A673 (cell line): ENCODE data around the gene DCN. TPM values are rescaled to one million over a fixed set of nuclear protein-coding genes. Genes with fewer than 3 reads are reported as not detected.

Source experiments
- BruUV-seq: library from RNA; stranded (reverse); fragments of 400-500 nt; replicated peaks from 2 replicates; lab custom pipeline; 2021; lab: Mats Ljungman, UMichigan
- CTCF ChIA-PET: fragments of 300-600 bp; sonication (Branson Sonifier 250); formaldehyde crosslinking; loops from one replicate; lab custom pipeline; 2022; ENCODE audit warnings: antibody characterized with exemption; lab: Charles Lee
- POLR2A ChIA-PET: fragments of 300-600 bp; sonication (Branson Sonifier 250); formaldehyde crosslinking; loops from one replicate; lab custom pipeline; 2022; ENCODE audit warnings: antibody characterized with exemption; ENCODE audit not compliant: low non-redundant PET; lab: Charles Lee
- DNase-seq: peaks from one replicate; pipeline ENCODE4 v3.0.0-alpha.2; 2015; ENCODE audit warnings: low spot score
- H3K27ac ChIP-seq: fragments of 200-600 bp; sonication (generic); 2 replicates; pipeline ENCODE4 v1.5.1; 2016; ENCODE audit warnings: mixed run types, low read depth, mild to moderate bottlenecking, mixed read lengths, antibody characterized with exemption, low read length; ENCODE audit not compliant: poor library complexity, severe bottlenecking
- H3K27me3 ChIP-seq: fragments of 200-600 bp; sonication (generic); replicated peaks from 2 replicates; pipeline ENCODE4 v1.6.1; 2017; ENCODE audit warnings: mixed run types, low read depth, mild to moderate bottlenecking, mixed read lengths, antibody characterized with exemption, low read length; ENCODE audit not compliant: insufficient read depth, poor library complexity
- H3K36me3 ChIP-seq: fragments of 200-600 bp; sonication (generic); 2 replicates; pipeline ENCODE4 v1.6.1; 2016; ENCODE audit warnings: mixed run types, mild to moderate bottlenecking, mixed read lengths, antibody characterized with exemption, low read length; ENCODE audit not compliant: insufficient read depth, poor library complexity, severe bottlenecking
- H3K4me1 ChIP-seq: fragments of 200-600 bp; sonication (generic); 2 replicates; pipeline ENCODE4 v1.6.1; 2017; ENCODE audit warnings: mixed run types, mild to moderate bottlenecking, mixed read lengths, antibody characterized with exemption, low read length; ENCODE audit not compliant: insufficient read depth, poor library complexity, severe bottlenecking
- H3K4me3 ChIP-seq: fragments of 200-600 bp; sonication (generic); 2 replicates; pipeline ENCODE4 v1.5.1; 2016; ENCODE audit warnings: low read depth, mixed run types, mild to moderate bottlenecking, mixed read lengths, low read length; ENCODE audit not compliant: poor library complexity, severe bottlenecking
- H3K9me3 ChIP-seq: fragments of 200-600 bp; sonication (generic); 2 replicates; pipeline ENCODE4 v1.6.1; 2016; ENCODE audit warnings: mixed run types, low read depth, mild to moderate bottlenecking, mixed read lengths, antibody characterized with exemption, low read length; ENCODE audit not compliant: poor library complexity, severe bottlenecking
- EZH2 ChIP-seq: fragments of 200-600 bp; sonication (generic); IDR thresholded peaks from 2 replicates; pipeline ENCODE4 v1.6.1; 2017; ENCODE audit warnings: borderline replicate concordance, low read depth, mild to moderate bottlenecking, mixed read lengths, antibody characterized with exemption, low read length; ENCODE audit not compliant: poor library complexity, severe bottlenecking
- intact Hi-C: fragments of 100-400 bp; cut with micrococcal nuclease; formaldehyde crosslinking; loops from one replicate; pipeline ENCODE4 v1.10.0; 2022; ENCODE audit not compliant: unreplicated experiment
- total RNA-seq: library from RNA; stranded (reverse); gene quantifications from 2 replicates; pipeline ENCODE4 v1.2.3, GENCODE V29; 2021
- TF ChIP-seq, protein P1 (sequence below): fragments of 300-800, 200-600 bp; sonication (generic); conservative IDR thresholded peaks from 2 replicates; pipeline ENCODE4 v1.5.1; 2017; ENCODE audit warnings: low read depth, mild to moderate bottlenecking, antibody characterized with exemption, low read length, moderate library complexity, mixed read lengths

DCN gene
- total RNA-seq, 1 experiment from 2014 or later, result 3.5 TPM

GRCh38 chr12:91215940-91216454, 33.4 kb upstream of the DCN start:
- CTCF ChIA-PET, result no interaction called here
- no peak overlapping the region for H3K4me3 ChIP-seq
- intact Hi-C loops, result no loop called here
- no peaks in the 10 kb centered on the region for H3K4me1 ChIP-seq
- no peak overlapping the region for H3K27ac ChIP-seq
- POLR2A ChIA-PET, result no interaction called here
- no TSS peak for BruUV-seq
- no peaks in the 10 kb centered on the region for H3K36me3 ChIP-seq
- DNase-seq, result no peak
- H3K9me3 ChIP-seq, result no peaks in the 10 kb centered on the region
- TF ChIP-seq, protein P1, sequence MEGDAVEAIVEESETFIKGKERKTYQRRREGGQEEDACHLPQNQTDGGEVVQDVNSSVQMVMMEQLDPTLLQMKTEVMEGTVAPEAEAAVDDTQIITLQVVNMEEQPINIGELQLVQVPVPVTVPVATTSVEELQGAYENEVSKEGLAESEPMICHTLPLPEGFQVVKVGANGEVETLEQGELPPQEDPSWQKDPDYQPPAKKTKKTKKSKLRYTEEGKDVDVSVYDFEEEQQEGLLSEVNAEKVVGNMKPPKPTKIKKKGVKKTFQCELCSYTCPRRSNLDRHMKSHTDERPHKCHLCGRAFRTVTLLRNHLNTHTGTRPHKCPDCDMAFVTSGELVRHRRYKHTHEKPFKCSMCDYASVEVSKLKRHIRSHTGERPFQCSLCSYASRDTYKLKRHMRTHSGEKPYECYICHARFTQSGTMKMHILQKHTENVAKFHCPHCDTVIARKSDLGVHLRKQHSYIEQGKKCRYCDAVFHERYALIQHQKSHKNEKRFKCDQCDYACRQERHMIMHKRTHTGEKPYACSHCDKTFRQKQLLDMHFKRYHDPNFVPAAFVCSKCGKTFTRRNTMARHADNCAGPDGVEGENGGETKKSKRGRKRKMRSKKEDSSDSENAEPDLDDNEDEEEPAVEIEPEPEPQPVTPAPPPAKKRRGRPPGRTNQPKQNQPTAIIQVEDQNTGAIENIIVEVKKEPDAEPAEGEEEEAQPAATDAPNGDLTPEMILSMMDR, result no peak
- no peak for TF ChIP-seq EZH2
- no peaks in the 10 kb centered on the region for H3K27me3 ChIP-seq

GRCh38 chr12:91211866-91212265, 29.2 kb upstream of the DCN start:
- no peak overlapping the region for H3K4me3 ChIP-seq
- no TSS peak for BruUV-seq
- H3K4me1 ChIP-seq, result no peaks in the 10 kb centered on the region
- CTCF ChIA-PET, result interaction anchor here (0.6 kb wide), 1 partner anchor 140 kb away, joined by 3 read pairs; no protein-coding TSS in a partner anchor
- no peaks in the 10 kb centered on the region for H3K9me3 ChIP-seq
- POLR2A ChIA-PET, result no interaction called here
- intact Hi-C loops, result no loop called here
- DNase-seq, result no peak
- no peaks in the 10 kb centered on the region for H3K36me3 ChIP-seq
- no peaks in the 10 kb centered on the region for H3K27me3 ChIP-seq
- TF ChIP-seq EZH2, result no peak
- TF ChIP-seq, protein P1, result no peak
- H3K27ac ChIP-seq, result no peak overlapping the region

- POLR2A ChIA-PET, result no interaction called here
Measured at GRCh38 chr12:91210618-91211017, 28.0 kb upstream of the DCN start.

More at GRCh38 chr12:91210618-91211017, 28.0 kb upstream of the DCN start:
- Histone ChIP-seq H3K27ac (no peak overlapping the region), H3K4me3 (no peak overlapping the region), H3K4me1 (no peaks in the 10 kb centered on the region), H3K27me3 (no peaks in the 10 kb centered on the region), H3K9me3 (no peaks in the 10 kb centered on the region), H3K36me3 (no peaks in the 10 kb centered on the region)
- CTCF ChIA-PET, result no interaction called here
- BruUV-seq, result no TSS peak
- intact Hi-C loops, result no loop called here
- no peak for DNase-seq
- TF ChIP-seq, protein P1, result no peak
- TF ChIP-seq EZH2, result no peak
